Liver (tissue), 3 donors: ENCODE results near the gene PNCK.

Experiments used
- RAD21 ChIP-seq, 2 donors: IDR thresholded peaks; 2 replicates each; pipeline ENCODE4 v1.6.1; 2016; ENCODE audit warnings: antibody characterized with exemption in 2 of 2, mild to moderate bottlenecking in 2 of 2
- TF ChIP-seq, protein P1 (sequence below): IDR thresholded peaks from 2 replicates; pipeline ENCODE4 v1.6.1; 2016; ENCODE audit warnings: antibody characterized with exemption
- TF ChIP-seq, protein P2 (sequence below): IDR thresholded peaks from 2 replicates; pipeline ENCODE4 v1.6.1; 2016; ENCODE audit warnings: antibody characterized with exemption
- TF ChIP-seq, protein P3 (sequence below): fragments of 150-350 bp; IDR thresholded peaks from 2 replicates; pipeline ENCODE4 v1.5.1; 2017; ENCODE audit warnings: improper control_type of control experiment, low read depth, low read length; ENCODE audit not compliant: missing input control
- TF ChIP-seq, protein P4 (sequence below): IDR thresholded peaks from 2 replicates; pipeline ENCODE4 v1.6.1; 2016; ENCODE audit warnings: antibody characterized with exemption, mild to moderate bottlenecking
- donor health status: healthy.
- donor health status: healthy.

DNA sequence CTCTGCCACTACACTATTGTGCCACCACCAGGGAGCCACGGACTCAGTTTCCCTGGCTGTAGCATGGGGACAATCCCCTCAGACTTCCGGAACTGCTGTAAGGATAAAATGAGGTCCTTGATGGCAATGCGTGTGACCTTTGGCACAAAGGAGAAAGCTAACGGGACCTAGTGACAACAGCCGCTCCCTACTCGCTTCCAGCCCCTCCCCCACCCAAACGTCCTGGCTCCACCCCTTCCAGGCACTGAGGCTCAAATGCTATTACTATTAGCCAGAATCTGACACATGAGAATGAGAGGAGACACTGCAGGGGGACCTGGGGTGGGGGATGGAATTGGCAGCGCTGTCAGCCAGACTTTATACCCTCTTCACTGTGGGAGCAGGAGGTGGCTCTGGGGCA lies 32.0 kb downstream of the PNCK start:
- TF ChIP-seq, protein P1, sequence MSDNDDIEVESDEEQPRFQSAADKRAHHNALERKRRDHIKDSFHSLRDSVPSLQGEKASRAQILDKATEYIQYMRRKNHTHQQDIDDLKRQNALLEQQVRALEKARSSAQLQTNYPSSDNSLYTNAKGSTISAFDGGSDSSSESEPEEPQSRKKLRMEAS: no peak
- TF ChIP-seq, protein P2, sequence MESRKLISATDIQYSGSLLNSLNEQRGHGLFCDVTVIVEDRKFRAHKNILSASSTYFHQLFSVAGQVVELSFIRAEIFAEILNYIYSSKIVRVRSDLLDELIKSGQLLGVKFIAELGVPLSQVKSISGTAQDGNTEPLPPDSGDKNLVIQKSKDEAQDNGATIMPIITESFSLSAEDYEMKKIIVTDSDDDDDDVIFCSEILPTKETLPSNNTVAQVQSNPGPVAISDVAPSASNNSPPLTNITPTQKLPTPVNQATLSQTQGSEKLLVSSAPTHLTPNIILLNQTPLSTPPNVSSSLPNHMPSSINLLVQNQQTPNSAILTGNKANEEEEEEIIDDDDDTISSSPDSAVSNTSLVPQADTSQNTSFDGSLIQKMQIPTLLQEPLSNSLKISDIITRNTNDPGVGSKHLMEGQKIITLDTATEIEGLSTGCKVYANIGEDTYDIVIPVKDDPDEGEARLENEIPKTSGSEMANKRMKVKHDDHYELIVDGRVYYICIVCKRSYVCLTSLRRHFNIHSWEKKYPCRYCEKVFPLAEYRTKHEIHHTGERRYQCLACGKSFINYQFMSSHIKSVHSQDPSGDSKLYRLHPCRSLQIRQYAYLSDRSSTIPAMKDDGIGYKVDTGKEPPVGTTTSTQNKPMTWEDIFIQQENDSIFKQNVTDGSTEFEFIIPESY: no peak
- TF ChIP-seq, protein P3, sequence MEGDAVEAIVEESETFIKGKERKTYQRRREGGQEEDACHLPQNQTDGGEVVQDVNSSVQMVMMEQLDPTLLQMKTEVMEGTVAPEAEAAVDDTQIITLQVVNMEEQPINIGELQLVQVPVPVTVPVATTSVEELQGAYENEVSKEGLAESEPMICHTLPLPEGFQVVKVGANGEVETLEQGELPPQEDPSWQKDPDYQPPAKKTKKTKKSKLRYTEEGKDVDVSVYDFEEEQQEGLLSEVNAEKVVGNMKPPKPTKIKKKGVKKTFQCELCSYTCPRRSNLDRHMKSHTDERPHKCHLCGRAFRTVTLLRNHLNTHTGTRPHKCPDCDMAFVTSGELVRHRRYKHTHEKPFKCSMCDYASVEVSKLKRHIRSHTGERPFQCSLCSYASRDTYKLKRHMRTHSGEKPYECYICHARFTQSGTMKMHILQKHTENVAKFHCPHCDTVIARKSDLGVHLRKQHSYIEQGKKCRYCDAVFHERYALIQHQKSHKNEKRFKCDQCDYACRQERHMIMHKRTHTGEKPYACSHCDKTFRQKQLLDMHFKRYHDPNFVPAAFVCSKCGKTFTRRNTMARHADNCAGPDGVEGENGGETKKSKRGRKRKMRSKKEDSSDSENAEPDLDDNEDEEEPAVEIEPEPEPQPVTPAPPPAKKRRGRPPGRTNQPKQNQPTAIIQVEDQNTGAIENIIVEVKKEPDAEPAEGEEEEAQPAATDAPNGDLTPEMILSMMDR: no peak
- no peak for TF ChIP-seq RAD21 (IDR thresholded peaks at IDR 0.05)
- TF ChIP-seq, protein P4, sequence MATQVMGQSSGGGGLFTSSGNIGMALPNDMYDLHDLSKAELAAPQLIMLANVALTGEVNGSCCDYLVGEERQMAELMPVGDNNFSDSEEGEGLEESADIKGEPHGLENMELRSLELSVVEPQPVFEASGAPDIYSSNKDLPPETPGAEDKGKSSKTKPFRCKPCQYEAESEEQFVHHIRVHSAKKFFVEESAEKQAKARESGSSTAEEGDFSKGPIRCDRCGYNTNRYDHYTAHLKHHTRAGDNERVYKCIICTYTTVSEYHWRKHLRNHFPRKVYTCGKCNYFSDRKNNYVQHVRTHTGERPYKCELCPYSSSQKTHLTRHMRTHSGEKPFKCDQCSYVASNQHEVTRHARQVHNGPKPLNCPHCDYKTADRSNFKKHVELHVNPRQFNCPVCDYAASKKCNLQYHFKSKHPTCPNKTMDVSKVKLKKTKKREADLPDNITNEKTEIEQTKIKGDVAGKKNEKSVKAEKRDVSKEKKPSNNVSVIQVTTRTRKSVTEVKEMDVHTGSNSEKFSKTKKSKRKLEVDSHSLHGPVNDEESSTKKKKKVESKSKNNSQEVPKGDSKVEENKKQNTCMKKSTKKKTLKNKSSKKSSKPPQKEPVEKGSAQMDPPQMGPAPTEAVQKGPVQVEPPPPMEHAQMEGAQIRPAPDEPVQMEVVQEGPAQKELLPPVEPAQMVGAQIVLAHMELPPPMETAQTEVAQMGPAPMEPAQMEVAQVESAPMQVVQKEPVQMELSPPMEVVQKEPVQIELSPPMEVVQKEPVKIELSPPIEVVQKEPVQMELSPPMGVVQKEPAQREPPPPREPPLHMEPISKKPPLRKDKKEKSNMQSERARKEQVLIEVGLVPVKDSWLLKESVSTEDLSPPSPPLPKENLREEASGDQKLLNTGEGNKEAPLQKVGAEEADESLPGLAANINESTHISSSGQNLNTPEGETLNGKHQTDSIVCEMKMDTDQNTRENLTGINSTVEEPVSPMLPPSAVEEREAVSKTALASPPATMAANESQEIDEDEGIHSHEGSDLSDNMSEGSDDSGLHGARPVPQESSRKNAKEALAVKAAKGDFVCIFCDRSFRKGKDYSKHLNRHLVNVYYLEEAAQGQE: no peak
